Subcutaneous abdominal adipose tissue (tissue), 5 donors: ENCODE results near the gene ERMARD.
"Not testable (repeated sequence)": the region's sequence is repeated elsewhere in the genome, so short reads cannot be mapped to it uniquely, and the experiment has no call there.

Source experiments
- H3K27ac ChIP-seq: one replicate; pipeline ENCODE4 v1.7.0; 2013; ENCODE audit warnings: low read depth, mild to moderate bottlenecking, inconsistent platforms, low read length, moderate library complexity
- H3K27me3 ChIP-seq, 5 donors: one replicate each; pipeline ENCODE4 v1.7.0; 2013; ENCODE audit warnings: low read length in 5 of 5, inconsistent platforms in 1 of 5; ENCODE audit not compliant: control insufficient read depth in 5 of 5, insufficient read depth in 4 of 5
- H3K36me3 ChIP-seq, 5 donors: one replicate each; pipeline ENCODE4 v1.7.0; 2013; ENCODE audit warnings: low read length in 5 of 5; ENCODE audit not compliant: control insufficient read depth in 5 of 5, insufficient read depth in 5 of 5
- H3K4me1 ChIP-seq, 5 donors: one replicate each; pipeline ENCODE4 v1.7.0; 2013; ENCODE audit warnings: low read length in 5 of 5, mild to moderate bottlenecking in 3 of 5, moderate library complexity in 1 of 5; ENCODE audit not compliant: control insufficient read depth in 5 of 5, insufficient read depth in 5 of 5
- H3K4me3 ChIP-seq, 5 donors: one replicate each; pipeline ENCODE4 v1.7.0; 2013; ENCODE audit warnings: low read length in 5 of 5, low read depth in 1 of 5
- H3K9ac ChIP-seq, 5 donors: one replicate each; pipeline ENCODE4 v1.7.0; 2013; ENCODE audit warnings: low read length in 5 of 5, mild to moderate bottlenecking in 4 of 5, moderate library complexity in 3 of 5
- H3K9me3 ChIP-seq, 5 donors: one replicate each; pipeline ENCODE4 v1.7.0; 2013; ENCODE audit warnings: low read length in 5 of 5; ENCODE audit not compliant: control insufficient read depth in 5 of 5
- donor health status: healthy.
- donor health status: healthy.
- donor health status: healthy.
- donor health status: healthy.
- donor health status: healthy.

The ERMARD gene

DNA sequence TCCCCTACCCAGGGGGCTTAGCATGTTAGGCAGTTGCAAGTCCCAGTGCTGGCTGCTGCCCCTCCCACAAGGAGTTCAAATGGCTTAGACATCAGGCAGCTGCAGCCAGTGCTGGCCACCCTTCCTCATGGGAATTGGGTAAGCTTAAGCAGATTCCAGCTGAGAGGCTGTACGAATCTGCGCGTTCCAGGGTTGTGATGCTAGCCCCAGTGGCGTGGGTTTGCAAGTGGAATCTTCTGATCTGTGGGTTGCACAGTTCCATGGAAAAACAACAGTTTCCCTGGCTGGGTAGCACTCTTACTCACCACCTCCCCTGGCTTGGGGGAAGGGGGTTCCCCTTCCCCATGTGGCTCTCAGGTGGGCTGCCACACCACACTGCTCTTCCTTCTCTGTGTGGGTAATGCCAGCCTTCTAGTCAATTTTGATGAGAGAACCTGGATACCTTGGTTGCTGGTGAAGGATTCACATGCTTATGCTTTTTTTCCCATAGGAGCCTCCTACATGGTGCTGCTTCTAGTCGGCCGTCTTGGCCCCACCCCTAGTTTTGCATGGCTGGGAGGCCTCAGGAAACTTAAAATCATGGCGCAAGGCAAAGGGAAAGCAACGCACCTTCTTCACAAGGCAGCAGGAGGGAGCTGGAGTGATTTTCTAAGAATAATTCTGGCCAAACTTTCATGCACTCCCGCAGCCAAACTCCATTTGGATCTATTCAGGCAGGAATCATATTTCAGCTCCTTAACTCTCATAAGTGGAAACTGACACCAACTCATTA lies 13.0 kb upstream of the ERMARD start:
- H3K4me3 ChIP-seq, result peak overlapping the region in 2 of 5 donors; percentile 7 to 29
- no peaks in the 10 kb centered on the region for H3K36me3 ChIP-seq
- H3K4me1 ChIP-seq, result peaks cover 2 to 12% (median 9%) of the 10 kb centered on the region in 5 donors
- H3K9ac ChIP-seq, result no peak overlapping the region
- H3K27ac ChIP-seq, result no peak overlapping the region
- H3K9me3 ChIP-seq, result no peaks in the 10 kb centered on the region
- H3K27me3 ChIP-seq, result no peaks in the 10 kb centered on the region

- Histone ChIP-seq H3K27me3 (no peaks in the 10 kb centered on the region), H3K9ac (no peak overlapping the region), H3K27ac (no peak overlapping the region), H3K4me1 (peaks cover 2 to 12% (median 9%) of the 10 kb centered on the region in 5 donors), H3K9me3 (no peaks in the 10 kb centered on the region), H3K36me3 (no peaks in the 10 kb centered on the region), H3K4me3 (no peak overlapping the region)
These were observed 12.4 kb upstream of the ERMARD start for GRCh38 chr6:169738976-169739529.

- no peaks in the 10 kb centered on the region for H3K27me3 ChIP-seq
- no peak overlapping the region for H3K4me3 ChIP-seq
- no peaks in the 10 kb centered on the region for H3K36me3 ChIP-seq
- peaks cover 2 to 12% (median 9%) of the 10 kb centered on the region in 5 donors for H3K4me1 ChIP-seq
- H3K27ac ChIP-seq, result no peak overlapping the region
- H3K9ac ChIP-seq, result no peak overlapping the region
- no peaks in the 10 kb centered on the region for H3K9me3 ChIP-seq
These were observed 10.1 kb upstream of the ERMARD start for GRCh38 chr6:169741344-169741743.

GRCh38 chr6:169745405-169745804 lies 6.0 kb upstream of the ERMARD start:
- Histone ChIP-seq H3K4me3 (no peak overlapping the region), H3K27me3 (no peaks in the 10 kb centered on the region), H3K27ac (no peak overlapping the region), H3K36me3 (no peaks in the 10 kb centered on the region), H3K9ac (no peak overlapping the region), H3K4me1 (peaks cover 0 to 5% (median 5%) of the 10 kb centered on the region in 5 donors), H3K9me3 (no peaks in the 10 kb centered on the region)

DNA sequence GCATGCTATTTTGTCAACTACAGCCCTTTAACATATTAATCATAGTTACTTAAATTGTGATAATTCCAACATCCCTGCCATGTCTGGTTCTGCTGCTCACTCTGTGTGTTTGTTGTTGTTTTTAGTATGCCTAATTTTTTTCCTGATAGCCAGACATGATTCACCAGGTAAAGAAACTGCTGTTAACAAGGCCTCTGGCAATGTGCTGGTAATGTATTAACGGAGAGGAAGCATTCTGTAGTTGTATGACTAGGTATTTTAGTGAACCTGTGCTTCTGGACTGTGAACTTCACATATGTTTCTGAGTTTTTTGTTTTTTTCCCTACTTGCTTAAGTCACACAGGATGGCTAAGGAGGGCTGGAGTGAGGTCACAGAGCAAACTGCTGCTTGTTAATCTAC lies 4.9 kb upstream of the ERMARD start:
- Histone ChIP-seq H3K27ac (no peak overlapping the region), H3K9me3 (no peaks in the 10 kb centered on the region), H3K9ac (no peak overlapping the region), H3K4me1 (peaks cover 0 to 14% (median 12%) of the 10 kb centered on the region in 5 donors), H3K36me3 (no peaks in the 10 kb centered on the region), H3K27me3 (no peaks in the 10 kb centered on the region), H3K4me3 (no peak overlapping the region)

DNA sequence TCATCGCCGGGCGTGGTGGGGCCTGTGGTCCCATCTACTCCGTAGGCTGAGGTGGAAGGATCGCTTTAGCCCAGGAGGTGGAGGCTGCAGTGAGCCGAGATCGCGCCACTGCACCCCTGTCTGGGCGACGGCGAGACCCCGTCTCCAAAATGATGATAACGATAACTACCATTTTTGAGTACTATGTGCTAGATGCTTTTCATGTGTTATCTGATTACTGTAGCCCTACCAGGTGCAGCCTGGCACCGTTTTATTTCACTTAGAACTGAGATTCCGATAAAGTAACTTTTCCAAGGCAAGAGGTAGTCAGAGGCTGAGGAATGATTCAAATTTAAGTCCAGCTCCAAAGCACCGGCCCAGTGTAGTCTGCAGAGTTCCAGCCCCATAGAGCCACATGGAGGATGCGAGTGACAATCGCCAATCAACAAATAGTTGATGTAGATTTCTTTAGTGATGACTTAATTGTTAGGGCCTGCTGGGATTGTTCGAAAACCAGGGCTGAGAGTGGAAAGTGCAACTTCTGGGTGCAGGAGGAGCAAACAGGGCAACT lies 727 bp downstream of the ERMARD start:
- Histone ChIP-seq H3K27me3 (no peaks in the 10 kb centered on the region), H3K9me3 (no peaks in the 10 kb centered on the region), H3K27ac (peak overlapping the region; percentile 91), H3K36me3 (peaks cover 3 to 7% (median 5%) of the 10 kb centered on the region in 5 donors), H3K9ac (peak overlapping the region; percentile 92 to 97 (median 95)), H3K4me3 (peak overlapping the region; percentile 82 to 92 (median 85)), H3K4me1 (peaks cover 0 to 27% (median 23%) of the 10 kb centered on the region in 5 donors)

GRCh38 chr6:169755162-169755561 lies 3.7 kb downstream of the ERMARD start:
- Histone ChIP-seq H3K9ac (no peak overlapping the region), H3K36me3 (peaks cover 21 to 36% (median 30%) of the 10 kb centered on the region in 5 donors), H3K4me1 (peaks cover 0 to 24% (median 20%) of the 10 kb centered on the region in 5 donors), H3K27ac (no peak overlapping the region), H3K27me3 (no peaks in the 10 kb centered on the region), H3K4me3 (no peak overlapping the region), H3K9me3 (no peaks in the 10 kb centered on the region)

DNA sequence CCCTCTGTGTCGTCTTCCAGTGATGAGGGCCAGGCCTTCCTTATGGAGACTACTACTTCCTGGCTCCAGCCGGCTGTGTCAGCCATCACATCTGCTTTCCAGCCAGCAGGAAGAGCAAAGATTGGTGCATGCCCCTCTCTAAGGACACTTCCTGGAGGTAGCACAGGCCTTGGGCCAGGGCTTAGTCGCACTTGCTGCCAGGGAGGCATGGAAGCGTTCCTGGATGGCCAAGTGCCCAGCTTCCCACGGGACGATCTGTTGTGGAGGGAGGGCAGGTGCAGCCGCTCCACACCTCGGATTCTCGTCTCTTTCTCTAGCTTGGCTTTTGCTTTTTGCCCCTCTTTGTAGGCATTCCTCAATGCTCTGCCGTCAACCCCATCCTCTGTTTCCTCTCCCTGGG lies 11.9 kb downstream of the ERMARD start:
- Histone ChIP-seq H3K27me3 (no peaks in the 10 kb centered on the region), H3K9me3 (no peaks in the 10 kb centered on the region), H3K27ac (no peak overlapping the region), H3K4me1 (no peaks in the 10 kb centered on the region), H3K36me3 (peaks cover 24 to 89% (median 81%) of the 10 kb centered on the region in 5 donors), H3K9ac (no peak overlapping the region), H3K4me3 (no peak overlapping the region)

GRCh38 chr6:169763881-169764280 lies 12.5 kb downstream of the ERMARD start:
- Histone ChIP-seq H3K4me3 (no peak overlapping the region), H3K27me3 (no peaks in the 10 kb centered on the region), H3K9ac (no peak overlapping the region), H3K36me3 (peaks cover 22 to 89% (median 82%) of the 10 kb centered on the region in 5 donors), H3K27ac (no peak overlapping the region), H3K4me1 (no peaks in the 10 kb centered on the region), H3K9me3 (no peaks in the 10 kb centered on the region)

GRCh38 chr6:169765789-169766188 lies 14.4 kb downstream of the ERMARD start:
- not testable (repeated sequence) for H3K9ac ChIP-seq, H3K4me3 ChIP-seq, H3K9me3 ChIP-seq, H3K27ac ChIP-seq, H3K4me1 ChIP-seq, H3K27me3 ChIP-seq
- peaks cover 18 to 78% (median 71%) of the 10 kb centered on the region in 5 donors for H3K36me3 ChIP-seq
